SH-SY5Y (cell line): Measurements from ENCODE around the gene PIP5K1C.

Source experiments
- GATA2 ChIP-seq: IDR thresholded peaks from 2 replicates; pipeline ENCODE4 v1.6.1; 2011; ENCODE audit warnings: mild to moderate bottlenecking, low read depth, low read length
- GATA3 ChIP-seq: IDR thresholded peaks from 2 replicates; pipeline ENCODE4 v1.6.1; 2011; ENCODE audit warnings: low read depth, mild to moderate bottlenecking, low read length, moderate library complexity

DNA sequence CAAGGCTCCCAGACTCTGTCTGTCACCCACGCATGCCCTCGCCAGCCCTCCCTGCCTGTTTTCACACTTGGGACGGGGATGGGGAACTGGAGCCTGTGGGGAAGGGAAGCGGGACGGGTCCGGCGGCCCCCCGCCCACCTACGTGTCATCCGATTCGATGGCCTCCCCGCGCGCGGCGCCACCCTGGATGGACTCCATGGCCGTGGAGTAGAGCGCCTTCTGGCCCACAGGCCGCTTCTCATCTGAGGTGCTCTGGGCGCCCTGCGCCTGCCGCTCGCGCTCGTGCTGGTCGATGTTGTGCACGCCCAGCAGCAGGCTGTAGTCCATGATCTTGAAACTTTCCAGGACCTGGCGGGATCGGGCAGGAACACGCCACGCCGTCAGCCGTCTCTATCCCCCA, 48.6 kb downstream of the PIP5K1C start:
- no peak for TF ChIP-seq GATA2
- no peak for TF ChIP-seq GATA3
